ENCODE measurements around the gene BMERB1.
"Not testable (repeated sequence)": the region's sequence is repeated elsewhere in the genome, so short reads cannot be mapped to it uniquely, and the experiment has no call there.

Gene BMERB1

DNA sequence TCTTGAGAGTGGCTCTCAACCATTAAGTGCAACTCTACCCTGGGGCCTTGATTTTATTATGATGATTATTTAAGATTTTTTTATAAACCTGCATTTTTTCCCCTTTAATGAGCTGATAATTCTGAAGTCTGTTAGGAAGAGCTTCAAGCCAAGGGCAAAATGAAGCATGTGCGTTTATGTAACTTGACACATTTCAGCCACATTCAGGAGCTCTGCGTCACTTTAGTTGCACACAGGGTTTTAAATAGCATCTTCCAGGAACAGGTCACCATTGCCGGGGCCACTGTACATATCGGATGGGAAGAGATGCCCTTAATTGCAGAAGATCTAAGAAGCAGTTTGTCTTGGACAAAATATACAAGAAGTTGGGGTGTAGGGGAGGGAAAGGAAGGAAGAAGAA is 89.6 kb downstream of the BMERB1 start:
- no peak for DNase-seq (ENCODE audit: low read depth)

DNA sequence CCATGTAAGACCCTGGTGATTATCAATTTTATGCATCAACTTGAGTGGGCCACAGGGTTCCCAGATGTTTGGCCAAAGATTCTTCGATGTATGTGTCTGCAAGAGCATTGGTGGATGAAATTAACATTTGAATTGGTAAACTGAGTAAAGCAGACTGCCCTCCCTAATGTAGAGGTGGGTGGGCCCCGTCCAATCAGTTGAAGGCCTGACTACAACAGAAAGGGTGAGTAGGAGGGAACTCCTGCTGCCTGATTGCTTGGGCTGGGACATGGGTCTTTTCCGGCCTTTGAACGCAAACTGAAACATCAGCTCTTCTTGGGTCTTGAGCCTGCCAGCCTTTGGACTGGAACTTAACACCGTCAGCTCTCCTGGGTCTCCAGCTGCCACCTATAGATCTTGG is 90.6 kb downstream of the BMERB1 start:
- no peak for DNase-seq (ENCODE audit: low read depth)

DNA sequence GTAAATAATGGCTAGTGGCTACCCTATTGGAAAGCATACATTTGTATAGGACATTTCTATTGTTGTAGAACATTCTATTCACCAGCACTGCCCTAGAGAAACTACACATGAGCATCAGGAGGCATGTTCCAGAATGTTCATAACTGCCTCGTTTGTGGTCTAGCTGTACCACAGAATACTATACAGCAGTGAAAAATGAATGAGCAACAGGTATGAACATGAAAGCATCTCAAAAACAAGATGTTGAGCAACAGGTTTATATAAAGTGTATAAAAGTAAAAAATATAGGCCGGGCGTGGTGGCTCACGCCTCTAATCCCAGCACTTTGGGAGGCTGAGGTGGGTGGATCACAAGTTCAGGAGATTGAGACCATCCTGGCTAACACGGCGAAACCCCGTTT is 91.7 kb downstream of the BMERB1 start:
- no peak for DNase-seq (ENCODE audit: low read depth)

DNA sequence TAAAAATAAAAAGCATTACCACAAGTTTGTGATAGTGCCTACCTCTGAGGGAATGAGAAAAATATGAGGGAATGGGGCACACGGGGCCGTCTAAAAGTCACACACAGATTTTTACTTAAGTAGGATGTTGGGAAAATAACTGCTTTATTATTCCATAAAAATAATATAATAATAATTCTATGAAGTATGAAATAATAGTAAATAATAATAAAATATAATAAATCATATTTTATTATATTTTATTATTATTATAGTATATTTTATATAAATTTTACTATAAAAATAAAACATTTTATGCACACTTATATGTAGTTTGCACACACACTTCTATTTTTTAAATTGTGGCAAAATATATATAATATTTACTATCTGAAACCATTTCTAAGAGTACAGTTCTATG is 92.3 kb downstream of the BMERB1 start:
- DNase-seq (ENCODE audit: low read depth), result no peak

DNA sequence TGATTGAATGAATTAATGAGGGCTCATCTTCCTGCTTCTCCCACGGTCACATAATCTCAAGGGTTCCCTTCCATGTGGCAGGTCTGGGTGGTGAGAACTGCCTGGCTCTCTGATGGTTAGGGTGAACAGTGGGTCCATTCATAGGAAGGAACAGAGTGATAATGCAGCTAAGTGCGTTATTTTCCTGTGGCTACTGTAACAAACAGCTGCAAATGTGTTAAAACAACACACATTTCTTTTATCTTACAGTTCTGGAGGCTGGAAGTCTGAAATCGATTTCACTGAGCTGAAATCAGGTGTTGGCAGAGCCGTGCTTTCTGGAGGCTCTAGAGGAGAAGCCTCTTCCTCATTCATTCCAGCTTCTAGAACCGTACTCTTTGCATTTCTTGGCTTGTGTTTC is 95.3 kb downstream of the BMERB1 start:
- DNase-seq (ENCODE audit: low read depth), result no peak

DNA sequence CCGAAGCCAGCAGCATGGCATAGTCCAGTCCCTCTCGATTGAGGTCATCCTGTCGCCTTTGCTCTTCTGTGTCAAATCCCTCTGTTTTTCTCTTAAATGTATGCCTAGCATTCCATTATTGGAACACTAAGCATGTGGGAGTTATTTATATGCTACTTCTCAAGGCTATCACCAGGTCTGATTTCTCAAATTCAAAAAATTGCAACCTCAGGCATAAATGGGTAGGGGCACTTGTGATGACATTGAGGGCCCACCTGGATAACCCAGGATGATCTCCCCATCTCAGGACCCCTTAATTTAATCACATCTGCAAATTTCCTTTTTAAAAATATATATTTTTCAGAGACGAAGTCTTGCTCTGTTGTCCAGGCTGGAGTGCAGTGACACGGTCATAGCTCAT is 95.7 kb downstream of the BMERB1 start:
- no peak for DNase-seq (ENCODE audit: low read depth)

DNA sequence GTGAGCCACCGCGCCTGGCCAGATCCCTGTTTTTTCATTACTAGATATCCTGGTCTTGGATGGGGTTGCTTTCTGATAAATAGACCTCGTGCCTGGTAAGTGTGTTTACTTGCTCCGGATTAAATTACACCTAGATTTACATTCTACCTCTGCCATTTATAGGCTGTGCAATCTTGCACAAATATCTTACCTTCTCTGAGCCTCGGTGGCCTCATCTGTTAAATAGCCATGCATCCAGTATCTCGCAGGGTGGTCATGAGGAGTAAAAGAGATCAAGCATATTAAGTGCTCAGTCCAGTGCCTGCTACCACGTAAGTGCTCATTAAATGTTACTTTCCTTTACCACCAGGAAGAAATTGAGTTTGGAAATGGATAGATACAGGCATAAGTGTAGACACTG is 98.4 kb downstream of the BMERB1 start:
- no peak for DNase-seq (ENCODE audit: low read depth)

DNA sequence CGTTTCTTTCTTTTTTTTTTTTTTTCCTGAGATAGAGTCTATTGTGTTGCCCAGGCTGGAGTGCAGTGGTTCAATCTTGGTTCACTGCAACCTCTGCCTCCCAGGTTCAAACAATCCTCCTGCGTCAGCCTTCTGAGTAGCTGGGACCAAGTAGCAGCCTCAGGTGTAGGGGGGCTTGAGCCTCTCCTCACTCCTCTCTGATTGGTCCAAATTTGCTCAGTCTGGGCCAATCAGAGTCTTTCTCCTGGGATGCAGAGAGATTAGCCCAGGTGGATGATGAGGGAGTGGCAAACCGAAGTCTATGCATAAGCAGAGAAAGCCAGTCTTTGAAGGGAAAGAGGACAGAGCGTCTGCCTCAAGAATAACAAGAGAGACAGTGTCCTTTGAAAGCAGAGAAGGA is 99.0 kb downstream of the BMERB1 start:
- no peak for DNase-seq (ENCODE audit: low read depth)

DNA sequence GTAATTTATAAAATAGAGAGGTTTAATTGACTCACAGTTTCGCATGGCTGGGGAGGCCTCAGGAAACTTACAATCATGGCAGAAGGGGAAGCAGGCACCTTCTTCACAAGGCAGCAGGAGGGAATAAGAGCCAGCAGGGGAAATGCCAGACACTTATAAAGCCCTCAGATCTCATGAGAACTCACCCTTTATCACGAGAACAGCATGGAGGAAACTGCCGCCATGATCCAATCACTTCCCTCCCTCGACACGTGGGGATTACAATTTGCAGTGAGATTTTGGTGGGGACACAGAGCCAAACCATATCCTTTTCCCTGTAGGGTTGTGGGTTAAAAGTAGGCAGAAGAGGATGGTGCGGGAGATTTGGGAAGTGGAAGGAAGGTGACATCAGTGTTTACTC is 101.4 kb downstream of the BMERB1 start:
- DNase-seq (ENCODE audit: low read depth), result no peak

DNA sequence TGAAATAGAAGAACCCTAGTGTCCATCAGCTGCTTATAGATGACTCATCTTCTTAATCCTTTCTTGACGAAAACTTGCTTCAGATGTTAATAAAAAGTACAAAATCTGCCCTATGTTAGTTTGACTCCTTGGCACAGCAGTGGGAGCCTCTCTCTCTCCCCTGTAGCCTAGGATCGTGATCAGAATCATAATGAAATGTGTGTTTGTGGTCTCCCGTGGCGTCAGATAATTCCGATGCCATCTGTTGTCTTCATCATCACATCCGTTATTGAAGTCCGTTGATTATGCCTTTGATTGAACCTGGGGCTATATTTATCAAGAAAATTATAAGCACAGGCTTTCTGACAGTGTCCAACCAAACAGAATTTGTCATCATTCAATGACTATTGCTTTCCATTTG is 102.5 kb downstream of the BMERB1 start:
- DNase-seq (ENCODE audit: low read depth), result no peak

DNA sequence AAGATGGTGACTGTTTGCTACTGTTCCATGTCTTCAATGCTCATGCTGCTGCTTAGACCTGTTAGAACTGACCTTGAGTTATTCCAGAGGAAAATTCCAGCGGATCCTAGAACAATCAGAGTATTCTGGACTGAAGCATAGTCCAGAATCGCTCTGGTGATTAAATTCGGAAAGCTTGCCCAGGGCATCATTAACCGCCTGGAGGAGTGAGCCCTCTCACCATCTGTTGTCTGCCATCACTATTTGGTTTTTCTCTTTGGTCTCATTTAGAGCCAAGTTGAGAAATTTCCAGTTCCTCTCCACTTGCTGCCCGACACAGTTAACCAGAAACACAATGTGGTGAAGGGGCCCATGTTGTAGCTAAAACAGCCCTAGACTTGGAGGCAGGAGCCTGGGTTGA is 104.1 kb downstream of the BMERB1 start:
- DNase-seq (ENCODE audit: low read depth), result no peak

DNA sequence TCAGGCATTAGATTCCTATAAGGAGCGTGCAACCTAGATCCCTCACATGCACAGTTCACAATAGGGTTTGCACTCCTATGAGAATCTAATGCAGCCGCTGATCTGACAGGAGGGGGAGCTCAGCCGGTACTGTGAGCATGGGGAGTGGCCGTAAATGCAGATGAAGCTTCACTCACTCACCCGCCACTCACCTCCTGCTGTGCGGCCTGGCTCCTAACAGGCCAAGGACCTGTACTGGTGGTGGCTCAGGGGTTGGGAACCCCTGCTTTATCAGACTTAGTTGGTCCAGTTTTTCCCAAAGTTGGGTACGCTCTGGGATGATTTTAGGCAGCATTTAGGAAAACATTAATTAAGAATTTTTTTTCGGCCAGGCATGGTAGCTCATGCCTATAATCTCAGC is 104.8 kb downstream of the BMERB1 start:
- DNase-seq (ENCODE audit: low read depth), result no peak

DNA sequence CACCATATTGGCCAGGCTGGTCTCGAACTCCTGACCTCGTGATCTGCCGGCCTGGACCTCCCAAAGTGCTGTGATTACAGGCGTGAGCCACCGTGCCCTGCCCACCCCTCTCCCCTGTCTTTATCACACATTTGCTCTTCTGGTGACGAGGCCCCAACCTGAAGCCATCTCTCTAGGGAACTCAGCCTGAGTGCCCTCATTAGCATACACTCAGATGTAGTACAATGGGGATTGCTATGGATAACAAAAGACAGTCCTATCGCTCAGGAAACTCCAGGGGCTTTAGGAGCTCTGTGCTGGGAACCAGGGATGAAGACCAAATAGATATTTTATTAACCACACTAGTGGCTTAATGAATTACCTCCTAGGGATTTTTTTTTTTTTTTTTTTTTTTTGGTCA is 107.9 kb downstream of the BMERB1 start:
- no peak for DNase-seq (ENCODE audit: low read depth)

DNA sequence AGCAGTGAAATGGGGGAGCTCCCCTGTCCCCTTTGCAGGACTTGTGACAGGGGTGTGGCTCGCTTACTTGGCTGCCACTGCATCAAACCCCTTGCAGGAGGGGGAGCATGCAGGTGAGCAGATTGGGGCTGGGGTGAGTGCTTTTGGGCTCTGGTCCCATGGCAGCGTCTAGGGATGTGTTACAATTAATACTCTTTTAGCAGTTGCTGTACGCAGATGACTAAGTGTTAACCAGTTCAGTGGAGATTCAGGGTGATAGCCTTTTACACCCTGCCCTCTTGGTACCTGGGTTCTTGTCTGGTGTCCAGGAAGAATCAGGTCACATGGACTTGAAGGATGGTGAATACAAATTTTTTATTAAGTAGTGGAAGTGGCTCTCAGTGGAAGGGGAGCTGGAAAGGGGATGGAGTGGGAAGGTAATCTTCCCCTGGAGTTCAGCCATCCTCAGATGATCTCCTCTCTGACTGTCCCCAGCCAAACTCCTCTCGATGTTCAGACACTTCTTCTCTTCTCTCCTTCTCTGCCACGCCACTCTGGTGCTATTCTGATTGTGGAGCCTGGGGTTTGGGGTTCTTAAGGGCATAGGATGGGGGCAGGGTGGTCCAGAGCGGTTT is 108.5 kb downstream of the BMERB1 start:
- DNase-seq (ENCODE audit: low read depth), result no peak

DNA sequence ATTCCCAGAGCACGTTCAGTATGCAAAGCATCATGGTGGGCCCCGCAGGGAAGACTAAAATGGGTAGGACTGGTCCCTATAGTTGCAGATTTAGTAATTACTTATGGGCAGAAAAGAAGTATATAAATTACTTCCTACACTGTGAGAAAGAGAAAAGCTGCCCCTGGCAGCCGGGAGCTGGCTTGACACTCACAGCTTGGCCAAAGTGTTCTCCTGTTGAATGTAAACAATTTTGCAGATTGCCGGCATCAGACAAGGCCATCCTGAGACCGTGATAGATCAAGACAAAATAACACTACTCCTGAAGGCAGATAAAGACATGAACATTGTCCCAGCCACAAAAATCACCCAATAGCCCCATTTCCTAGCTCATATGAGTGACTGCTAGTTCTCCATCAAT is 110.0 kb downstream of the BMERB1 start:
- DNase-seq (ENCODE audit: low read depth), result no peak

DNA sequence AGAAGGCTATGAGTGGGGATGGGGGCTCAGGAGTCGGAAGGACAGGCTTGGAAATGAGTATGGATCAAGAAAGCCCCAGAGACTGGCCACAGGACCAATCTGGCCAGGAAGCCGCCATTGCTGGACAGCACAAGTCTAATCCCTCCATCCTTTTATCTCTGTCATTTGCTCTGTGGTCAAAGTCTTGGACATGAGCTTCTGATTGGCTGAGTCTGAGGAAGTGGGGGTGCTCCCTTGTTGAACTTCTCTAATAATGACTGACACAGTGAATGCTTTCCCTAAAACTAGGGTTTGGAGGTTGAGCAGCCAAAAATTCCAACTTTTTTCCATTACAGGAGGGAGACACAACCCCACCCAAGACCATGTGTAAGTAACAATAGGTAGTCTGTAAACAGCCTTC is 111.2 kb downstream of the BMERB1 start:
- DNase-seq (ENCODE audit: low read depth), result no peak

DNA sequence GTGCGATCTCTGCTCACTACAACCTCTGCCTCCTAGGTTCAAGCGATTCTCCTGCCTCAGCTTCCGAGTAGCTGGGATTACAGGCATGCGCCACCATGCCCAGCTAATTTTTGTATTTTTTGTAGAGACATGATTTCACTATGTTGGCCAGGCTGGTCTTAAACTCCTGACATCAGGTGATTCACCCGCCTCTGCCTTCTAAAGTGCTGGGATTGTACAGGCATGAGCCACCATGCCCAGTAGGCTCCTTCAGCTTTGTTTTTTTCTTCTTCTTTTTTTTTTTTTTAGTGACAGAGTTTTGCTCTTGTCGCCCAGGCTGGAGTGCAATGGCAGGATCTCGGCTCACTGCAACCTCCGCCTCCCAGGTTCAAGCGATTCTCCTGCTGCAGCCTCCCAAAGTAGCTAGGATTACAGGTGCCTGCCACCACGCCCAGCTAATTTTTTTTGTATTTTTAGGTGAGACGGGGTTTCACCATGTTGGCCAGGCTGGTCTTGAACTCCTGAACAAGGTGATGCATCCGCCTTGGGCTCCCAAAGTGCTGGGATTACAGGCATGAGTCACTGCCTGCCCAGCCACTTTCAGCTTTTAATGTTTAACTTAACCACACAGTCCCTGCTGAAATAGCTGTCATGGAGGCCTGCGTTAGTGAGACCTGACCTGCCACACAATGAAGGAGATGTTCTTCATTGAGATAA is 112.8 kb downstream of the BMERB1 start:
- DNase-seq (ENCODE audit: low read depth), result not testable (repeated sequence)

DNA sequence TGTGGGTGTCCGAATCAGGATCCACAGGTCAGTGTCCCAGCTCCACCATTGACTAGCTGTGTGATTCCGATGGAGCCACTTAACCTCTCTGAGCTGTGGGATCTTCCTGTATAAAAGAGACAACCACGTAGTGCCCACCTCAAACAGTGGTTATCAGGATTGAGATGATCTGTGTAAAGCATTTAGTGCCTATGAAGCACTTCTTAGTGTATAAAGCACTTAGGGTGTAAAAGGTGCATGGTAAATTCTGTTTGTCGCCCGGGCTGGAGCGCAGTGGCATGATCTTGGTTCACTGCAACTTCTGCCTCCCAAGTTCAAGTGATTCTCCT is 113.3 kb downstream of the BMERB1 start:
- DNase-seq (ENCODE audit: low read depth), result no peak

DNA sequence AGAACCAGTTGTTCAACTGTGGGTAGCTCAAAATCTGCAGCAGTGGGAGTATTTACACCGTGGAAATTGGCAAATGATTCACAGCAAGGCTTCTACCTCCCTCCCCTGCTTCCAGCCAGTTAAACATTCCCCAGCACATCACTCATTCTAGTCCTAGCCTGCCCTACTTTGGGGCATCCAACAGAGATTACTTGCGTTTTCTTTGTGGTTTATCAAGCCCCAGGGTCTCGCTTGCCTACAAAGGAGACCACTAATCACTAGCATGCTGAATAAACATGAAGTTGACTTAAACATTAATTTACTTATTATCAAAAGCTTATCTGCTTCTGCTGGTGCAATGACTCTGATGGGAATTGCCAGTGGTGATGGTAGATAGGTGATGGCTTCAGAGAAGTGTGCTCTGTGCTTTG is 114.1 kb downstream of the BMERB1 start:
- DNase-seq (ENCODE audit: low read depth), result no peak

DNA sequence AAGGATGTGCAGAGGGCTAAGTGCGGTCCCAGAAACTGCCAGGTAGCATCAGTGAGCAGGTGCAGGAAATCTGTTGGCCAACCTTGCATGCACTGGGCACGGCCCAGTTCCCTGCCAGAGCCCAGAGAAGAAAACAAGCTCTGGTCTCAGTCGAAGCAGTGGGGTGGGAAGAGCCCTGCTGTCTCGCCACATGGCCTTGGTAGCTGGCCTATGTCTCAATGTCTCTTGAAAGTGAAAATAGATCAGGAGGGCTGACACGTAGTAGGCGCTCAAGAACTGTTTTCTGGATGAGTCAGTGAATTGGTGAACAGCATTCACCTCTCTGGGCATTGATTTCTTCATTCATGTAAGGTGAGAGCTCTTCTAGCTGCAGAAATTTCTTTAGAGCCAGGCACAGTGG is 118.1 kb downstream of the BMERB1 start:
- no peak for DNase-seq (ENCODE audit: low read depth)

DNA sequence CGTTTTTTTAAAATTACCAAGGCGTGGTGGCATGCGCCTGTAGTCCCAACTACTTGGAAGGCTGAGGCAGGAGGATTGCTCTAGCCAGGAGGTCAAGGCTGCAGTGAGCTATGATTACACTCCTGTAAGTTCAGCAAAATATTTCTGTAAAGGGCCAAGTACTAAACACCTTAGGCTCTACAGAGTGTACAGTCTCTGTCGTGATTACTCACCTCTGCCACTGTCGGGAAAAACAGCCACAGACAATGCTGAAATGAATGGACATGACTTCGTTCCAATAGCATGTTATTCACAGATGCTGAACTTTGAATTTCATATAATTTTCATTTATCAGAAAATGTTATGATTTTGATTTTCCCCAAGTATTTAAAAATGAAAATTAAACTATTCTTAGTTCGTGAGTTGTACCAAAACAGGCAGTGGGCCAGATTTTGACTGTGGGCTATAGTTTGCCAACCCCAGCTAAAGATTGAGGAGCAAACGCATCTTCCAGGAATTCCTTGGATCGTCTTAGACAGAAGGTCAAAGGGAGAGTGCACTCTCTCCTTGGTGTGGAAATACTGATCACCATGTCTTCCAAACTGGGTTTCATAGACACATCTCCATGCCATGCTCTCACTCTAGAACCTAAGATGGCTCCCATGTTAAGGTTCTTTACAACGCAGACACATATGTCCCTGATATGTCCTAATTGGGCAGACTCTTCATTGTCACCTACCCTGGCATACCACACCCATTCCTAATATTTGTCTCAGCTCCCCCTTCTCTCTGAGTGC is 119.1 kb downstream of the BMERB1 start:
- no peak for DNase-seq (ENCODE audit: low read depth)

DNA sequence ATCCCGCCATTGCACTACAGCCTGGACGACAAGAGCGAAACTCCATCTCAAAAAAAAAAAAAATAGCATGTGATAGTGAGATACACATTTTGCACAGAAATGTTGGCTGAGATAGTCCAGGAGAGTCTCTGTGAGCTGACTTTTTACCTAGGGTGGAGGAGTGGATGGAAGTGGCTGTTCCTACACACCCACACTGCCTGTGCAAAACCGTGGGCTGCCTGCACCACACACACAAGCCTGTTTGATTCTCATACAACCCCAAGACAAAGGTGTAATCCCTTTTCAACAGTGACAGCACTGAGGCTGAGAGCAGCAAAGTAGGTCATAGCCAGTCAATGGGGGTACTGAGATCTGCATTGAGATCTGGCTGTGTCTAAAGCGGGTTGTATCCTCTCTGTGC is 121.7 kb downstream of the BMERB1 start:
- no peak for DNase-seq (ENCODE audit: low read depth)

DNA sequence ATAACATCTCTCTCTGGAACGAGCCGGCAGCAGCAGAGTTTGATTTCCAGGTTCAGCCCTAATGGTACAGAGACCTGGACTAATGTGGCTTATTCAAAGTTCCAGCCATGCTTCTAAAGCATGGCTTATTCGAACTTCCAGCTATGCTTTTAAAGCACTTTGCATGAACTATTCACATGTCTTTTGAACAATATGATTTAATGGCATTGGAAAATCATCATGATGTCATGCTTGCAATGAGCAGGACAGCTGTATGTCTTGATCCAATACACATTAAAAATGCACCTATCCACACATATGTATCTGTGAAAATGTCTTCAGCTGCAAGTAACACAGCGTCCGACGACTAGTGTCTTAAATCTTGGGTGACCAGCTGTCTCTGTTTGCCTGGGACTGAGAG is 122.9 kb downstream of the BMERB1 start:
- DNase-seq (ENCODE audit: low read depth), result no peak

DNA sequence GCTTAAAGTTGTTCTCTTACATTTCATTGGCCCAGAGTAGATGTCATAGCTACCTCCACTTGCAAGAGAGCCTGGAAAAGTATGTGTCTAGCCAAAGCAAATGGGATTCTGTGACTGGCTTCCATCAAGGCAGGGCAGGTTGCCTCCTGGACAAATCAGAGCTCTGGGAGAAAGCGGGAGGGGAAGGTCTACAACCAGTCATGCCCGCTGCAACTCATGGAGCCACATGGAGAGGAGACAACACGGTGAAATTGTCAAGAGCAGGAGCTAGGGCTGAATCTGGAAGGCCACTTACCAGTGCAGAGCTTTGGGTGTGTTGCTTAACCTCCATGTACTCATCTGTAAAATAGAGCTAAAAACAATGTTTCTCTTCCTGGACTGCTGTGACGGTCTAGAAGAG is 124.8 kb downstream of the BMERB1 start:
- no peak for DNase-seq (ENCODE audit: low read depth)

Measured in GM04504 (cell line).